GM21786 (cell line): ENCODE measurements around the gene AKNA.
"Not testable (repeated sequence)": the region's sequence is repeated elsewhere in the genome, so short reads cannot be mapped to it uniquely, and the experiment has no call there.

Source experiments
- ATAC-seq: cut with Tn5 transposase; IDR thresholded peaks from one replicate; pipeline ENCODE4 v1.9.1; 2021; ENCODE audit not compliant: unreplicated experiment

AKNA gene

GRCh38 chr9:114323849-114324248 is 63.9 kb downstream of the AKNA start:
- not testable (repeated sequence) for ATAC-seq

- not testable (repeated sequence) for ATAC-seq
These were observed 64.8 kb downstream of the AKNA start, which contains the start of gene ORM1 for GRCh38 chr9:114322831-114323531. Gene ORM1, plus strand, starts transcription at chr9:114323098. Its CDS starts 36 bp downstream, at chr9:114323134.

GRCh38 chr9:114322160-114322818 is 65.5 kb downstream of the AKNA start:
- ATAC-seq = not testable (repeated sequence)

- ATAC-seq = no peak
These were observed 66.0 kb downstream of the AKNA start for GRCh38 chr9:114321759-114322158.

DNA sequence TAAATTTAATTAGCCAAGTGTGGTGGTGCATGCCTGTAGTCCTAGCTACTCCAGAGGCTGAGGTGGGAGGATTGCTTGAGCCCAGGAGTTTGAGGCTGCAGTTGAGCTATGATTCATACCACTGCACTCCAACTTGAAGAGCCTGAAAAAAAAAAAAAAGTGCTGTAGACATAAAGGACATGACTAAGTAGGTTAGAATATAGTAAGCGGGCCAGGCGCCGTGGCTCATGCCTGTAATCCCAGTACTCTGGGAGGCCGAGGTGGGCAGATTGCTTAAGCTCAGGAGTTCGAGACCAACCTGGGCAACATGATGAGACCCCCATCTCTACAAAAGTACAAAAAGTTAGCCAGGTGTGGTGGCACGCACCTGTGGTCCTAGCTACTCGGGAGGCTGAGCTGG is 67.1 kb downstream of the AKNA start:
- not testable (repeated sequence) for ATAC-seq

GRCh38 chr9:114319147-114319546 is 68.6 kb downstream of the AKNA start:
- ATAC-seq = no peak

DNA sequence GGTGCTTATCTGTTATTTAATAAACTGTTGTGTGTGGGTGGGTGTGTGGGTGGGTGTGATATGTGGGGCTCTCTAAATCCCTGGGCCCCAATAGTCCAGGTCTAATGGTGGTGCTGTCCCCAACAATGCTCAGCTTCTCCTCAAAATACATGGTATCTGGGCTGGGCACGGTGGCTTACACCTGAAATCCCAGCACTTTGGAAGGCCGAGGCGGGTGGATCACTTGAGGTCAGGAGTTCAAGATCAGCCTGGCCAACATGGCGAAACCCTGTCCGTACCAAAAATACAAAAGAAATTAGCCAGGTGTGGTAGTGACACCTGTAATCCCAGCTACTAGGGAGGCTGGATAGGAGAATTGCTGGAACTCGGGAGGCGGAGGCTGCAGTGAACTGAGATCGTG is 69.4 kb downstream of the AKNA start:
- ATAC-seq = no peak

GRCh38 chr9:114317665-114318357 is 70.0 kb downstream of the AKNA start:
- no peak for ATAC-seq

GRCh38 chr9:114316605-114317230 is 71.1 kb downstream of the AKNA start:
- no peak for ATAC-seq

GRCh38 chr9:114315723-114316363 is 71.9 kb downstream of the AKNA start:
- no peak for ATAC-seq

- ATAC-seq = no peak
These were observed 72.7 kb downstream of the AKNA start for GRCh38 chr9:114314881-114315722.

GRCh38 chr9:114314256-114314867 is 73.4 kb downstream of the AKNA start:
- ATAC-seq = no peak

- no peak for ATAC-seq
These were observed 74.6 kb downstream of the AKNA start for GRCh38 chr9:114313186-114313585.

DNA sequence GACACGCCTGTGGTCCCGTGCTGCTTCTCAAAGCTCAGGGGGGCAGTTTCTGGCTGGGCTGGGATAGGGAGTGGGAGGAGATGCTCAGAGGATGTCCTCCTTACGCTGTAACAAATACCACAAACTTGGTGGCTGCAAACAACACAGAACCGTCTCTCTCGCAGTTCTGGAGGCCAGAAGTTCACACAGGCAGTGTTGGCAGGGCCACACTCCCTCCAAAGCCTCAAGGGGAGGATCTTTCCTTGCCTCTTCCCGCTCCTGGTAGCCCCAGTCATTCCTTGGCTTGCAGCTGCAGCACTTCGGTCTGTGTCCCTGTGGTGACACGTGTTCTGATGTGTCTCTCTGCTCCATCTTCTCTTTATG is 75.3 kb downstream of the AKNA start:
- ATAC-seq = no peak

- no peak for ATAC-seq
These were observed 75.9 kb downstream of the AKNA start for GRCh38 chr9:114311571-114312512.

- no peak for ATAC-seq
These were observed 77.0 kb downstream of the AKNA start for GRCh38 chr9:114310471-114311450.

DNA sequence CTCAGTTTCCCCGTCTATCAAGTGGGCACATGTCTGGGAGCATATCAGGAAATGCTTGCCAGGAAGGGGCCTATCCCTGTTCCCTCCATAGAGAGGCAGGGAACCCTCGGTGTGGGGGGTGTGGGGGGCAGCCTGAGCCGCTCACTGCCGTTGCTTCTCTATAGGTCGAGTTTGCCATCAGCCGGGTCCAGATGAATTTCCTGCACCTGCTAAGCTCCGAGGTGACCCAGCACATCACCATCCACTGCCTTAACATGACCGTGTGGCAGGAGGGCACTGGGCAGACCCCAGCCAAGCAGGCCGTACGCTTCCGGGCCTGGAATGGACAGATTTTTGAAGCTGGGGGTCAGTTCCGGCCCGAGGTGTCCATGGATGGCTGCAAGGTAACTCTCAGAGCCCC is 78.7 kb downstream of the AKNA start:
- no peak for ATAC-seq
